Keratinocyte (primary cell): ENCODE data around the gene SSH3.

Source experiments
- EZH2 ChIP-seq: IDR thresholded peaks from one replicate; pipeline ENCODE4 v1.6.1; 2012; ENCODE audit warnings: inconsistent platforms, mild to moderate bottlenecking, low read length, moderate library complexity
- TF ChIP-seq, protein P1 (sequence below), 3 experiments: IDR thresholded peaks in 1 of 3; conservative IDR thresholded peaks in 1 of 3; optimal IDR thresholded peaks in 1 of 3; 2 replicates in 2 of 3; 3 replicates in 1 of 3; pipeline versions ENCODE3 to v1.5.1; 2011; ENCODE audit warnings: low read length in 3 of 3, mild to moderate bottlenecking in 3 of 3, moderate library complexity in 2 of 3, control low read depth in 1 of 3, inconsistent platforms in 1 of 3; ENCODE audit not compliant: insufficient read depth in 2 of 3; ENCODE audit errors: extremely low read depth in 1 of 3

DNA sequence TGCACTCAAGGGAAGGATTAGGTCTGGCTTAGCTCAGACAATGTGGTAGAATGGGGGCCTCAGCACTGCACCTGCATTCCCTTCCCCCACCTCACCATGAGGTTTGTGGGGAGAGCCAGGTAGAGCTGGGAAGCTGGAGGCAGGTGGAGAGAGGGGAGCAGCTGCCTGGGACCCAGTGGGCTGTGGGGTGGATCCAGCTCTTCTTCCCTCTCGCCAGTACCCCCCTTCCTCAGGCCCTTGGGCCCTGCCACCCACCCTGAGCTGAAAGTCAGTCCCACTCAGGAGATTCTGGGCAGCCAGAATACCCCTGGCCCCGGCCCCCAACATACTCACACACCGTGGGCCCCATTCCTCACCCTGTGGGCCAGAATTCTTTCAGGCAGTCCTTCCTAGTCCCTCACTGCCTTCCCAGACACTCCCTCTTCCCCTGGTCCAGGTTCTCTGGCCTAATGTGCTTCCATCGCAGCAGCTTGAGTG is 53.1 kb downstream of the SSH3 start:
- TF ChIP-seq, protein P1, sequence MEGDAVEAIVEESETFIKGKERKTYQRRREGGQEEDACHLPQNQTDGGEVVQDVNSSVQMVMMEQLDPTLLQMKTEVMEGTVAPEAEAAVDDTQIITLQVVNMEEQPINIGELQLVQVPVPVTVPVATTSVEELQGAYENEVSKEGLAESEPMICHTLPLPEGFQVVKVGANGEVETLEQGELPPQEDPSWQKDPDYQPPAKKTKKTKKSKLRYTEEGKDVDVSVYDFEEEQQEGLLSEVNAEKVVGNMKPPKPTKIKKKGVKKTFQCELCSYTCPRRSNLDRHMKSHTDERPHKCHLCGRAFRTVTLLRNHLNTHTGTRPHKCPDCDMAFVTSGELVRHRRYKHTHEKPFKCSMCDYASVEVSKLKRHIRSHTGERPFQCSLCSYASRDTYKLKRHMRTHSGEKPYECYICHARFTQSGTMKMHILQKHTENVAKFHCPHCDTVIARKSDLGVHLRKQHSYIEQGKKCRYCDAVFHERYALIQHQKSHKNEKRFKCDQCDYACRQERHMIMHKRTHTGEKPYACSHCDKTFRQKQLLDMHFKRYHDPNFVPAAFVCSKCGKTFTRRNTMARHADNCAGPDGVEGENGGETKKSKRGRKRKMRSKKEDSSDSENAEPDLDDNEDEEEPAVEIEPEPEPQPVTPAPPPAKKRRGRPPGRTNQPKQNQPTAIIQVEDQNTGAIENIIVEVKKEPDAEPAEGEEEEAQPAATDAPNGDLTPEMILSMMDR (optimal IDR thresholded peaks at IDR 0.05 in 1 of 3, IDR thresholded peaks at IDR 0.05 in 1 of 3, conservative IDR thresholded peaks at IDR 0.05 in 1 of 3; ENCODE audit: extremely low read depth in 1 of 3, insufficient read depth in 2 of 3, low read length in 3 of 3): no peak
- TF ChIP-seq EZH2: no peak
